GM12801 (cell line): ENCODE results near the gene TAC3.

ENCODE experiments used
- TF ChIP-seq, protein P1 (sequence below): IDR thresholded peaks from one replicate; pipeline ENCODE4 v1.5.1; 2011; ENCODE audit warnings: control low read depth; ENCODE audit not compliant: insufficient read length; ENCODE audit errors: extremely low read depth

The TAC3 gene

GRCh38 chr12:57031138-57031725 is 14.9 kb upstream of the TAC3 start:
- TF ChIP-seq, protein P1, sequence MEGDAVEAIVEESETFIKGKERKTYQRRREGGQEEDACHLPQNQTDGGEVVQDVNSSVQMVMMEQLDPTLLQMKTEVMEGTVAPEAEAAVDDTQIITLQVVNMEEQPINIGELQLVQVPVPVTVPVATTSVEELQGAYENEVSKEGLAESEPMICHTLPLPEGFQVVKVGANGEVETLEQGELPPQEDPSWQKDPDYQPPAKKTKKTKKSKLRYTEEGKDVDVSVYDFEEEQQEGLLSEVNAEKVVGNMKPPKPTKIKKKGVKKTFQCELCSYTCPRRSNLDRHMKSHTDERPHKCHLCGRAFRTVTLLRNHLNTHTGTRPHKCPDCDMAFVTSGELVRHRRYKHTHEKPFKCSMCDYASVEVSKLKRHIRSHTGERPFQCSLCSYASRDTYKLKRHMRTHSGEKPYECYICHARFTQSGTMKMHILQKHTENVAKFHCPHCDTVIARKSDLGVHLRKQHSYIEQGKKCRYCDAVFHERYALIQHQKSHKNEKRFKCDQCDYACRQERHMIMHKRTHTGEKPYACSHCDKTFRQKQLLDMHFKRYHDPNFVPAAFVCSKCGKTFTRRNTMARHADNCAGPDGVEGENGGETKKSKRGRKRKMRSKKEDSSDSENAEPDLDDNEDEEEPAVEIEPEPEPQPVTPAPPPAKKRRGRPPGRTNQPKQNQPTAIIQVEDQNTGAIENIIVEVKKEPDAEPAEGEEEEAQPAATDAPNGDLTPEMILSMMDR, result no peak

GRCh38 chr12:57029457-57029856 is 13.1 kb upstream of the TAC3 start:
- TF ChIP-seq, protein P1, result no peak

DNA sequence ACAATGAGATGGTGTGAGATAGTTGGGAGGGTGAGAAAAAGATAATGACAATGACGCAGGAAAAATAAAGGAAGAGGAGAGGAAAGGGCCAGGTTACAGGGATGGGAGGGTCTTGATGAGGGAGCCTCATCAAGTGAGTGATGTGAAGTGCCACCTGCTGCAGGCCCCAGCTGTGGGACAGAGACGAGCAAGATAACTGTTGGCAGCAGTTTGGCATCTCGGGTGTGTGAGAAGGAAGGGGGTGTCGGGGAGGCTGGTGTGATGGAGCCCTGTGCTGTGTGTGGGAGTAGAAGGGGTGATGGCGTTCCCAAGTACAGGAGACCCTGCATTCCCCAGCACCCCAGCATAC is 11.4 kb upstream of the TAC3 start:
- TF ChIP-seq, protein P1, result no peak

- TF ChIP-seq, protein P1, result no peak
Measured at GRCh38 chr12:57027011-57027804, 10.9 kb upstream of the TAC3 start.

DNA sequence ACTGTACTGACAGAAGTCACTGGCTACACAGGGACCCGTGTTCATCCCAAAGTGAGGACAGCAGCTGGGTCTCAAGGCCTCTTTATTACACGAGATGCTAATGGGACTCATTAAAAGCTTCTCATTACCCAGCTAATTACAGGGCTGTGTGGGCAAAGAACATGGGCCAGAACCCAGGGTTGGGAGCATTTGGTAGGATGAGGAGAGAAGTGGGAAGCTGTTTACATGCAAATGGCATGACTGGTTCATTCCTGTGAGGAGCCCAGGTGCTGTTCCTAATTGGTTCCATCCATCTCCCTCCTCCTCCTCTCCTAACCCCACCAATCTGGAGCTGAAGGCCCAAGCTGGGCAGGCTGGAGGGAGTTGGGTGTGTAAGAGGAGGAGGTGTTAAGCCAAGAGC is 8.9 kb upstream of the TAC3 start:
- TF ChIP-seq, protein P1, result no peak

DNA sequence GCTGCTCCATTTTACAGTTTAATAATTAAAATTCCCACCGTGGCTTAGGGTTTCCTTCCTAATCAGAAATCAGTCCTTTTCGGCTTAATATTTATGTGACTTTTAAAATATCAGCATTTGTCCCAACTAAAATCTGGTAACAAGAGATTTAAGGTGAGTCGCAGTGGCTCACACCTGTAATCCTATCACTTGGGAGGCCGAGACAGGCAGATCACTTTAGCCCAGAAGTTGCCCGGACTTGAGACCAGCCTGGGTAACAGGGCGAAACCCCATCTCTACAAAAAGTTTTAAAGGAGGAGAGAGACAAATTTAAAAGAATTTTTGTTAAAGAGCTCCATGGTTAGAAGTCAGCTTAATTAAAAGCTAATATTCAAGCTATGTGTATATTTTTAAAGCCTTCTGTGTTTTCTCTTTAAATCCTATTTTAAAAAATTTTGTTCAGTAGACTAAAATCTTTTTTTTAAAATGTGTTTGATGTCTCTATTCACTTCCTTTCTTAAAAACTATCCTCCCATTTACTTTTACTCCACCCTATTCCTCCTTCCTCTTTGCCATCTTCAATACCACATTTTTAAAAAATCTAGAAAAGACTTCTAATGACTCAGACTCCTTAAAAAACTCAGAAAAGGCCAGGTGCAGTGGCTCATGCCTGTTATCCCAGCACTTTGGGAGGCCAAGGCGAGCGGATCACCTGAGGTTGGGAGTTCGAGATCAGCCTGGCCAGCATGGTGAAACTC is 3.8 kb upstream of the TAC3 start:
- TF ChIP-seq, protein P1, result no peak

DNA sequence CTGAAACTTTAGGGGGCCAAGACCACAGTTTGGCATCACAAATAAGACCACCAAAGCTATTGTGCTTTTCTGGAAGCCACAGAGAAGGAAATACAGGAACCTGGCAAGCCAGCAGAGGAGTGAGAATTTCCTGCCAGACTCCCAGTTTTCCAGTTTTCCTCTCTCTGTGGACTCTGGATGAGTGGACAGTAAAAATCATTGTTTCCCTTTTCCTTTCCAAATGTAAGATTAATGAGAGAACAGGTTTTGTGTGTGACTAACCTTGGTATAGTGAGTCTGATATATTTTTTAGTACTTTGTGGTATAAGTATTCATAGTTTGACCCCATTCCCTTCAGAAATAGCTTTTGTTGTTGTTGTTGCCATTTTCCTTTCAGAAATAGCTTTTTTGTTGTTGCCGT is 2.6 kb upstream of the TAC3 start:
- TF ChIP-seq, protein P1, result no peak
